BLaER1 treated with 17β-estradiol and CSF1 and Interleukin-3, amounts not matched to agents 10 nM and 100 nM (cell line): Measurements from ENCODE around the gene ADAMTS18.
A peak's percentile ranks its signal among the peaks of the same experiment; 100 is the strongest.
"Not testable (repeated sequence)": the region's sequence is repeated elsewhere in the genome, so short reads cannot be mapped to it uniquely, and the experiment has no call there.

Experiments used
- H3K27ac ChIP-seq, 11 experiments: shearing (Covaris generic); formaldehyde crosslinking; 2 replicates each; pipeline ENCODE4 v1.8.1; 2022
- H3K27me3 ChIP-seq, 11 experiments: shearing (Covaris generic); formaldehyde crosslinking; 2 replicates each; pipeline ENCODE4 v1.8.1; 2022
- H3K36me3 ChIP-seq, 11 experiments: shearing (Covaris generic); formaldehyde crosslinking; 2 replicates each; pipeline ENCODE4 v1.8.1; 2022
- H3K4me1 ChIP-seq, 10 experiments: shearing (Covaris generic); formaldehyde crosslinking; 2 replicates each; pipeline ENCODE4 v1.8.1; 2022
- H3K4me2 ChIP-seq, 11 experiments: shearing (Covaris generic); formaldehyde crosslinking; 2 replicates each; pipeline ENCODE4 v1.8.1; 2022
- H3K4me3 ChIP-seq, 10 experiments: shearing (Covaris generic); formaldehyde crosslinking; 2 replicates each; pipeline ENCODE4 v1.8.1; 2022
- H3K9ac ChIP-seq, 11 experiments: shearing (Covaris generic); formaldehyde crosslinking; 2 replicates each; pipeline ENCODE4 v1.8.1; 2022
- H3K9me3 ChIP-seq, 11 experiments: shearing (Covaris generic); formaldehyde crosslinking; replicated peaks in 1 of 11; 2 replicates each; pipeline ENCODE4 v1.8.1; 2022
- H4K20me1 ChIP-seq, 11 experiments: shearing (Covaris generic); formaldehyde crosslinking; 2 replicates each; pipeline ENCODE4 v1.8.1; 2022
- Cebpa-rat ChIP-seq, 11 experiments: shearing (Covaris generic); IDR thresholded peaks; 2 replicates each; pipeline ENCODE4 v1.8.1; 2022

Gene ADAMTS18, protein sequence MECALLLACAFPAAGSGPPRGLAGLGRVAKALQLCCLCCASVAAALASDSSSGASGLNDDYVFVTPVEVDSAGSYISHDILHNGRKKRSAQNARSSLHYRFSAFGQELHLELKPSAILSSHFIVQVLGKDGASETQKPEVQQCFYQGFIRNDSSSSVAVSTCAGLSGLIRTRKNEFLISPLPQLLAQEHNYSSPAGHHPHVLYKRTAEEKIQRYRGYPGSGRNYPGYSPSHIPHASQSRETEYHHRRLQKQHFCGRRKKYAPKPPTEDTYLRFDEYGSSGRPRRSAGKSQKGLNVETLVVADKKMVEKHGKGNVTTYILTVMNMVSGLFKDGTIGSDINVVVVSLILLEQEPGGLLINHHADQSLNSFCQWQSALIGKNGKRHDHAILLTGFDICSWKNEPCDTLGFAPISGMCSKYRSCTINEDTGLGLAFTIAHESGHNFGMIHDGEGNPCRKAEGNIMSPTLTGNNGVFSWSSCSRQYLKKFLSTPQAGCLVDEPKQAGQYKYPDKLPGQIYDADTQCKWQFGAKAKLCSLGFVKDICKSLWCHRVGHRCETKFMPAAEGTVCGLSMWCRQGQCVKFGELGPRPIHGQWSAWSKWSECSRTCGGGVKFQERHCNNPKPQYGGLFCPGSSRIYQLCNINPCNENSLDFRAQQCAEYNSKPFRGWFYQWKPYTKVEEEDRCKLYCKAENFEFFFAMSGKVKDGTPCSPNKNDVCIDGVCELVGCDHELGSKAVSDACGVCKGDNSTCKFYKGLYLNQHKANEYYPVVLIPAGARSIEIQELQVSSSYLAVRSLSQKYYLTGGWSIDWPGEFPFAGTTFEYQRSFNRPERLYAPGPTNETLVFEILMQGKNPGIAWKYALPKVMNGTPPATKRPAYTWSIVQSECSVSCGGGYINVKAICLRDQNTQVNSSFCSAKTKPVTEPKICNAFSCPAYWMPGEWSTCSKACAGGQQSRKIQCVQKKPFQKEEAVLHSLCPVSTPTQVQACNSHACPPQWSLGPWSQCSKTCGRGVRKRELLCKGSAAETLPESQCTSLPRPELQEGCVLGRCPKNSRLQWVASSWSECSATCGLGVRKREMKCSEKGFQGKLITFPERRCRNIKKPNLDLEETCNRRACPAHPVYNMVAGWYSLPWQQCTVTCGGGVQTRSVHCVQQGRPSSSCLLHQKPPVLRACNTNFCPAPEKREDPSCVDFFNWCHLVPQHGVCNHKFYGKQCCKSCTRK (N-terminal part only)

DNA sequence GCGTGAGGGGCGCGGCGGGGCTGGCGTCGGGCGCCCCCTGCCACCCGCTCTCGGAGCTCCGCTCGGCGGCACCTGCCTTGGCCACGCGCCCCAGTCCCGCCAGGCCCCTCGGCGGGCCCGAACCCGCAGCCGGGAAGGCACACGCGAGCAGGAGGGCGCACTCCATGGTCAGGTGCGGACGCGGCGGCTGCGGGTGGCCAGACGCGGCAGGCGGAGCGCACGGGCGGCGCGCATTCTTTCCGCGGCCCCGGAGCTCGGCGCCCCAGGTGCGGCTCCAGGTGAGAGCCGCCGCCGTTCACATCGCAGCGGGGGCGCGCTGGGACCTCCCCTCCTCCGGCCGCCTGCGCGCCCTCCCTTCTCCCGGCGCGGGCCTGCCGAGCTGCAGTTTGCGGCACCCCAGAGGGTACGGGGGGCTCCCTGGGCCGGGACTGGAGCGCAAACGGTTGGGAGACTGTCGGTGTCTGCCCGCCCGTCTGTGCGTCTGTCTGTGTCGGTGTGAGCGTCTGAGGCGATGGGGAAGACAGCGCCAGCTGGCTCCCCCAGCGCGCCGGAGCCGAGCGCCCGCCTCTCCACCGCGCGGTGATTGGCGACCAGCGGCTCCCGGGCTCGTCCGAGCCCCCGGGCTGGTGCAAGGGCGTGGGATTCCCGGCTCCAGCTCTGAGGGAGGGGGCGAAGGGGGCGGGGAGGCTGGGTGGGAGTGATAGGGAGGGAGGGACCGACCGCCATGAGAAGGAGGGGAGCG, at the start of gene ADAMTS18:
ADAMTS18 (minus strand) TSS at position 505 of the 742 bp plus-strand sequence; CDS start at position 166, 339 bp downstream.
- no peak for TF ChIP-seq Cebpa-rat (IDR thresholded peaks at IDR 0.05)
- H3K9ac ChIP-seq: no peak within 1 kb of the TSS
- H3K4me3 ChIP-seq: no peak within 1 kb of the TSS
- H3K4me2 ChIP-seq: no peak within 1 kb of the TSS
- H3K4me1 ChIP-seq: peaks cover 0 to 12% (median 9%) of the 10 kb centered on the region in 10 experiments; a peak in 7 of 20 replicates
- H4K20me1 ChIP-seq: no peaks in the 10 kb centered on the region
- H3K9me3 ChIP-seq: peaks cover 0 to 11% (median 8%) of the 10 kb centered on the region in 11 experiments; a peak in 17 of 22 replicates
- H3K36me3 ChIP-seq: no peaks in the 10 kb centered on the region
- H3K27me3 ChIP-seq: no peaks in the 10 kb centered on the region
- no peak within 1 kb of the TSS for H3K27ac ChIP-seq

DNA sequence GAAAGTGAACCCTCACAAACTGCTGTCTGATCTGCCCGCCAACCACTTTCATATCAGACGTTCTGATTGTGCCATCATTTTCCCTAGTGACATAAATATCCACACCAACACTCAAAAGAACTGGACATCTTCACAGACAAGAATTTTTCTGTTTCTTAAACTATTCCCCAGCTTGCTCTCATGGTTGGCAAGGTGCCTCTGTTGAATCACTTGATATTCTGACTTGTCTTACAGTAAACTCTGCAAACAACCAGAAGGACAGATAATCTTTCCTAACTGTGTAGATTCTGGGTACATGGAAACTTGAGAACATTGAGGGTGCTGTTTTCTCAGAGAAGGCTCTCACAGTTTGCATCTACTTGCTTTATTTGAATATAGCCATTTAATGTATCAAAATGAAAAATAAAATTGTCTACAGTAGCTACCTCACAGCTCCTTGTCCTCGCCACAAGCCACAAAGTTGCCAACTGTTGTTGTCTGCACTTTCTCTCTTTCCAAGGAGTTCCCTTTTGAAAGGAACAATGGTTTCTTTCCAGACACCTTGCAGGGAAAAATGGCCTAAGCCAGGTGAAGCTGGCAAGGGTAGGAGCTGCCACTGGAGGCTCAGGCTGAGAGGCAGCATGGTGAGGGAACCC, 46.0 kb upstream of the ADAMTS18 start:
- no peaks in the 10 kb centered on the region for H4K20me1 ChIP-seq
- no peak overlapping the region for H3K9ac ChIP-seq
- no peak overlapping the region for H3K4me2 ChIP-seq
- no peaks in the 10 kb centered on the region for H3K9me3 ChIP-seq
- H3K4me3 ChIP-seq: no peak overlapping the region
- no peak overlapping the region for H3K27ac ChIP-seq
- H3K4me1 ChIP-seq: peaks cover 0 to 6% (median 0%) of the 10 kb centered on the region in 10 experiments; a peak in 2 of 20 replicates
- no peaks in the 10 kb centered on the region for H3K36me3 ChIP-seq
- no peak for TF ChIP-seq Cebpa-rat (IDR thresholded peaks at IDR 0.05)
- H3K27me3 ChIP-seq: no peaks in the 10 kb centered on the region

DNA sequence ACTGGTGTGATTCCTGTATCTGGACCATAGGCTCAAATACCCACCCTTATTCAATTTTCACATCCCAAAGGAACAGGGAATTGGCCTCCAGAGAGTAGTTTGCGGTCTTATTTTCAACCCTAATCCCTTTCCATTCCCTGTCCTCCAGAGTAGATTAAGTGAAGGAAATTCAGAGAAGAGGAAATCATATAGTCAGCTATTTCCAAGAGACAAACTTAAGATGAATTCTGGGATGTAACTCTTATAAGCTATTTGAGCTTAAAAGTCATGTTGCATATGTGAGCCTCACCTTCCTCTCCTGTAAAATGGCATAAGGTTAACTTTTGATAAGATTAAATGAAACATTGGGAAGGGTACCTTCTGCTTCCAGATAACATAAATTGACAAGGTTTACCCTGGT, 37.4 kb upstream of the ADAMTS18 start:
- no peak overlapping the region for H3K9ac ChIP-seq
- no peak overlapping the region for H3K4me3 ChIP-seq
- no peak overlapping the region for H3K4me2 ChIP-seq
- no peak overlapping the region for H3K27ac ChIP-seq
- H3K9me3 ChIP-seq: no peaks in the 10 kb centered on the region
- no peak for TF ChIP-seq Cebpa-rat (IDR thresholded peaks at IDR 0.05)
- no peaks in the 10 kb centered on the region for H3K36me3 ChIP-seq
- no peaks in the 10 kb centered on the region for H4K20me1 ChIP-seq
- no peaks in the 10 kb centered on the region for H3K27me3 ChIP-seq
- H3K4me1 ChIP-seq: peaks cover 0 to 19% (median 10%) of the 10 kb centered on the region in 10 experiments; a peak in 11 of 20 replicates

DNA sequence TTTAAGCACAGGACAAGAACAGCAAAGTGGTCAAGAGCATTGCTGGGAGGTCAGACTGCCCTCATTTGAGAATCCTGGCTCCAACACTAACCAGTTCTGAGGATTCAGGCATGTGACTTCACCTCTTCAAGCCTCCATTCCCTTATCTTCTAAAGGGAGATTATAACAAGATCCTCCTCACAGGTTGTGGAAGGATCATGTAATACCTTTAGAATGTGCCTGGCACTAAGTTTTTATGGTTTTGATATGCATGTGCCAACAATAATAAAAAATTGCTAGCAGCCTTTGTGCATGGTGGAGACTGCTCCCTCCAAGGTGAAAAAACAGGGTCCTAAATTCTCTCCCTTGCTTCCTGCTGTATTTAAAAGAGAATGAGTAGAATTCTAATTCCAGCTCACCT, 36.0 kb upstream of the ADAMTS18 start:
- no peaks in the 10 kb centered on the region for H3K36me3 ChIP-seq
- peaks cover 0 to 21% (median 10%) of the 10 kb centered on the region in 10 experiments; a peak in 11 of 20 replicates for H3K4me1 ChIP-seq
- H3K4me3 ChIP-seq: no peak overlapping the region
- H3K27ac ChIP-seq: no peak overlapping the region
- TF ChIP-seq Cebpa-rat (IDR thresholded peaks at IDR 0.05): no peak
- no peaks in the 10 kb centered on the region for H4K20me1 ChIP-seq
- no peaks in the 10 kb centered on the region for H3K9me3 ChIP-seq
- no peaks in the 10 kb centered on the region for H3K27me3 ChIP-seq
- no peak overlapping the region for H3K9ac ChIP-seq
- H3K4me2 ChIP-seq: no peak overlapping the region

DNA sequence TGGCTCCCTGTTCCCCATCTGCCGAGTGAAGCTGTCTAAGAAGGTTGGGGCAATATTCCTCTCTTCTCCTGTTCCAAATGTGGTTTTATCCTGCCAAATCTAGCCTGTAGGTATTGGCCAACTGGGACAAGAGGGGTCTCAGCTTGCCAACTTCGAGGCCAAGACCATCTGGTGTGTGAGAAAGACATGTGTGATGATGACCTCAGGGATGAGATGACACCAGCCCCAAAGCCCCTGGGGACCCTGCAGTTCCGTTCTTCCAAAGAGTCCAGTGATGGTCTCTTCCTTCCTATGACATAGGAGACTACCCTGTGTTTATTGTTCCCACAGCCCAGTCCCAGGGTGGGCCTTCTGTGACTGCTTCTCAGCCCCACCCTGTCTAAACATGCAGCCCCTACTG, 34.8 kb upstream of the ADAMTS18 start:
- Histone ChIP-seq H3K4me3 (no peak overlapping the region), H3K36me3 (no peaks in the 10 kb centered on the region), H3K4me1 (peaks cover 0 to 21% (median 10%) of the 10 kb centered on the region in 10 experiments; a peak in 11 of 20 replicates), H3K27ac (no peak overlapping the region), H3K4me2 (peak overlapping the region in 4 of 11 experiments; percentile 0 to 37 (median 22); a peak in 1 of 22 replicates), H3K9ac (no peak overlapping the region), H3K27me3 (no peaks in the 10 kb centered on the region), H4K20me1 (no peaks in the 10 kb centered on the region), H3K9me3 (no peaks in the 10 kb centered on the region)
- no peak for TF ChIP-seq Cebpa-rat (IDR thresholded peaks at IDR 0.05)

DNA sequence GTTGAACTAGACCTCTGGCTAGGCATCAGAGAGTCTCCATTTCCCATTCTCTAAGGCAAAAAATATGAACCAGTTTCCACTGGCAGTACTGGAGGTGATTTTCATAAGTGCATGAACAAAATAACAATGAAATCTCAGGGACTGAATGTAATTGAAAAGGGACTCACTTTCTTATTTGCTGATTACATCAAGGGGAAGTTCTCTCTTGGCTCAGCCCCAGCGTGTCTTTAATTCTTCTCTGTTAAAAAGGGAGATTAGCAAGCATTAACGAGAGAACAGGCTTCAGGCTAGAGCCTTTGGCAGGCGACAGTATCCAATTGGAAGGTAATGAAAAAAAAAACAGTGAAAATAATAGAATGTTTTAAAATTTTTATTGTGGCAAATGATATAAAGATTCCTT, 34.0 kb upstream of the ADAMTS18 start:
- H3K4me3 ChIP-seq: no peak overlapping the region
- H3K9ac ChIP-seq: no peak overlapping the region
- no peaks in the 10 kb centered on the region for H4K20me1 ChIP-seq
- no peaks in the 10 kb centered on the region for H3K36me3 ChIP-seq
- no peaks in the 10 kb centered on the region for H3K27me3 ChIP-seq
- no peak overlapping the region for H3K27ac ChIP-seq
- H3K4me2 ChIP-seq: no peak overlapping the region
- no peaks in the 10 kb centered on the region for H3K9me3 ChIP-seq
- no peak for TF ChIP-seq Cebpa-rat (IDR thresholded peaks at IDR 0.05)
- peaks cover 0 to 21% (median 10%) of the 10 kb centered on the region in 10 experiments; a peak in 11 of 20 replicates for H3K4me1 ChIP-seq

DNA sequence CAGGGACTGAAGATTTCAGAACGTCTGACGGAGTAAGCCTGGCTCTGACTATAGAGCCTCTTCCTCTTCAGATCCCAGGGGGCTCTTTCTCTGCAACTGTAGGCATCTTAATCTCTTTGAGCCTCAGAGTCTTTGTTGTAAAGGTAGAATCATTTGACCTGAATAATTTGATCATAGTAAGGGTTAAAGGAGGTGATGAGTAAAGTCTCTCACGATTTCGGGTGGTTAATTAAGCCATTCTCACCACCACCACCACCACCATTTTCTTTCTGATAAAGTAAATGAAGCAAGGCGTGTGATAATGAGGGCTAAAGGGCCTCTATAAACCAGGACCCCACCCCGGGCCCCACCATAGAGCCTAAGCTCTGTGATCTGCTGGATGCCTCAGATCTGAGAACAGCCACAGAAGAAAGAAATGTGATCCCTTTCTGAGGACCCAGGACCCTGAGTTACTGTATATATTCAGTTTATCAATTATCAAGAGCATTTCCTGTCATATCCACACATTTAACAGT, 33.0 kb upstream of the ADAMTS18 start:
- TF ChIP-seq Cebpa-rat (IDR thresholded peaks at IDR 0.05): no peak
- Histone ChIP-seq H3K27me3 (no peaks in the 10 kb centered on the region), H3K9ac (no peak overlapping the region), H3K4me1 (peaks cover 0 to 21% (median 10%) of the 10 kb centered on the region in 10 experiments; a peak in 11 of 20 replicates), H3K4me3 (no peak overlapping the region), H3K36me3 (no peaks in the 10 kb centered on the region), H4K20me1 (no peaks in the 10 kb centered on the region), H3K27ac (no peak overlapping the region), H3K4me2 (peak overlapping the region in 9 of 11 experiments; percentile 4 to 67 (median 36); a peak in 14 of 22 replicates), H3K9me3 (no peaks in the 10 kb centered on the region)

DNA sequence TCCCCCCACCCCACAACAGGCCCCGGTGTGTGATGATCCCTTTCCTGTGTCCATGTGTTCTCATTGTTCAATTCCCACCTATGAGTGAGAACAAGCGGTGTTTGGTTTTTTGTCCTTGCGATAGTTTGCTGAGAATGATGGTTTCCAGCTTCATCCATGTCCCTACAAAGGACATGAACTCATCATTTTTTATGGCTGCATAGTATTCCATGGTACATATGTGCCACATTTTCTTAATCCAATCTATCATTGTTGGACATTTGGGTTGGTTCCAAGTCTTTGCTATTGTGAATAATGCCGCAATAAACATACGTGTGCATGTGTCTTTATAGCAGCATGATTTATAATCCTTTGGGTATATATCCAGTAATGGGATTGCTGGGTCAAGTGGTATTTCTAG, 28.8 kb upstream of the ADAMTS18 start:
- peaks cover 0 to 16% (median 10%) of the 10 kb centered on the region in 10 experiments; a peak in 11 of 20 replicates for H3K4me1 ChIP-seq
- H3K27me3 ChIP-seq, H3K9me3 ChIP-seq, H3K4me2 ChIP-seq, H3K36me3 ChIP-seq, H3K4me3 ChIP-seq, H3K9ac ChIP-seq, H4K20me1 ChIP-seq, H3K27ac ChIP-seq: not testable (repeated sequence)
